Natural killer cell (primary cell): ENCODE measurements around the gene DISC1. TPM values are rescaled to one million over a fixed set of nuclear protein-coding genes. Genes with fewer than 3 reads are reported as not detected.

Experiments
- ATAC-seq, 3 donors: fragments of 150-1000 bp in 2 of 3; fragments of 200-7000 bp in 1 of 3; cut with Tn5 transposase; 1 replicate in 1 of 3; 2 replicates in 2 of 3; pipeline ENCODE4 v1.10.0; 2021; ENCODE audit warnings: mild to moderate bottlenecking in 2 of 3, moderate library complexity in 2 of 3
- DNase-seq, 2 donors: peaks; one replicate each; pipeline versions ENCODE4 v3.0.0 to v3.0.0-alpha.2; 2013 to 2021; ENCODE audit warnings: mixed read lengths in 1 of 2
- H3K27ac ChIP-seq: one replicate; pipeline ENCODE4 v1.5.1; 2013; ENCODE audit warnings: mild to moderate bottlenecking, low read length
- H3K27me3 ChIP-seq: one replicate; pipeline ENCODE4 v1.6.1; 2013; ENCODE audit warnings: low read length; ENCODE audit not compliant: control insufficient read depth, insufficient read depth
- H3K36me3 ChIP-seq: one replicate; pipeline ENCODE4 v1.6.1; 2013; ENCODE audit warnings: low read length; ENCODE audit not compliant: control insufficient read depth, insufficient read depth
- H3K4me1 ChIP-seq: one replicate; pipeline ENCODE4 v1.6.1; 2013; ENCODE audit warnings: low read length; ENCODE audit not compliant: control insufficient read depth, insufficient read depth
- H3K4me3 ChIP-seq: one replicate; pipeline ENCODE4 v1.5.1; 2013; ENCODE audit warnings: low read length
- H3K9me3 ChIP-seq: one replicate; pipeline ENCODE4 v1.6.1; 2013; ENCODE audit warnings: low read length; ENCODE audit not compliant: control insufficient read depth, insufficient read depth
- H3K27ac Mint-ChIP-seq, 2 donors: one replicate each; pipeline ENCODE4 v1.8.0; 2022; ENCODE audit warnings: mild to moderate bottlenecking in 2 of 2, mixed read lengths in 2 of 2, moderate library complexity in 1 of 2
- H3K27me3 Mint-ChIP-seq, 2 donors: one replicate each; pipeline ENCODE4 v1.8.0; 2022; ENCODE audit warnings: low read depth in 2 of 2, mixed read lengths in 2 of 2
- H3K36me3 Mint-ChIP-seq: one replicate; pipeline ENCODE4 v1.8.0; 2022; ENCODE audit warnings: mixed read lengths
- H3K4me1 Mint-ChIP-seq, 2 donors: one replicate each; pipeline ENCODE4 v1.8.0; 2022; ENCODE audit warnings: mixed read lengths in 2 of 2
- H3K4me3 Mint-ChIP-seq: one replicate; pipeline ENCODE4 v1.8.0; 2022; ENCODE audit warnings: mild to moderate bottlenecking, moderate library complexity, mixed read lengths
- H3K9me3 Mint-ChIP-seq, 2 donors: one replicate each; pipeline ENCODE4 v1.8.0; 2022; ENCODE audit warnings: mixed read lengths in 2 of 2
- WGBS: methylation state at CpG from one replicate; pipeline ENCODE4 v1.1.7; 2013; ENCODE audit warnings: missing lambda C conversion rate; ENCODE audit not compliant: insufficient coverage; 5-methylcytosine and 5-hydroxymethylcytosine counted together
- intact Hi-C: fragments of 100-400 bp; cut with micrococcal nuclease; formaldehyde crosslinking; loops from one replicate; pipeline ENCODE4 v1.14.2; 2022
- total RNA-seq, 4 donors: library from RNA; stranded (reverse); fragments of 120-200 nt in 1 of 4; gene quantifications; one replicate each; pipeline versions ENCODE4 v1.2.3 to v1.2.4, GENCODE V29; 2013 to 2022
- TF ChIP-seq, protein P1 (sequence below): fragments of 200-600 bp; IDR thresholded peaks from one replicate; pipeline ENCODE4 v1.8.0; 2022; ENCODE audit warnings: antibody characterized with exemption

Gene DISC1
- total RNA-seq, 3 donors from 2014 or later (not counting 1 experiment from before 2014, with no cell fraction given), result 5.9 to 10.7 (median 9.7) TPM

DNA sequence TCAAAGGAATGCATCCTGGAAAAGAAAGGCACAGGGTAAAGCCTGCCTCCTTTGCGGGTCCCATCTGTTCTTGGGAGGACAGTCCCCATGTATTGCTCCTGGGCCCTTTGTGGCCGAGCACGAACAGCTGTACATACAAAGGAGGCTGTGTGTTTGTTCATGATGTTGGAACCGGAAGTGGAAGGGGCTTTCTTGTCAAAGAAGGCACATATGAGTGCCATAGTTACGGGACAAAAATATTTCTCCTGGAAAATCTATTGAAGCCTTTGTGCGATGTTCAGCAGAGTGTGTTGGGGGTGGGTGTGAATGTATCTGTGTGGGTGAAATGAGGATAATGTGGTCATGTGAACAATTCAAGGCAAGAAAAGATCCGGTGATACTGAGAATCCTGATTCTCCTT is 297.6 kb downstream of the DISC1 start:
- H3K9me3 ChIP-seq, result no peaks in the 10 kb centered on the region
- H3K27ac ChIP-seq, result no peak overlapping the region
- DNase-seq, result no peak
- Mint-ChIP-seq H3K36me3 (no peaks in the 10 kb centered on the region), H3K27ac (no peak overlapping the region), H3K4me3 (no peak overlapping the region), H3K27me3 (no peaks in the 10 kb centered on the region), H3K4me1 (peaks cover 16% of the 10 kb centered on the region in 2 donors), H3K9me3 (no peaks in the 10 kb centered on the region)
- H3K4me1 ChIP-seq, result peaks cover 15% of the 10 kb centered on the region
- 93% methylated on average over 7 of the region's 7 CpGs for WGBS
- no peak overlapping the region for H3K4me3 ChIP-seq
- TF ChIP-seq, protein P1, sequence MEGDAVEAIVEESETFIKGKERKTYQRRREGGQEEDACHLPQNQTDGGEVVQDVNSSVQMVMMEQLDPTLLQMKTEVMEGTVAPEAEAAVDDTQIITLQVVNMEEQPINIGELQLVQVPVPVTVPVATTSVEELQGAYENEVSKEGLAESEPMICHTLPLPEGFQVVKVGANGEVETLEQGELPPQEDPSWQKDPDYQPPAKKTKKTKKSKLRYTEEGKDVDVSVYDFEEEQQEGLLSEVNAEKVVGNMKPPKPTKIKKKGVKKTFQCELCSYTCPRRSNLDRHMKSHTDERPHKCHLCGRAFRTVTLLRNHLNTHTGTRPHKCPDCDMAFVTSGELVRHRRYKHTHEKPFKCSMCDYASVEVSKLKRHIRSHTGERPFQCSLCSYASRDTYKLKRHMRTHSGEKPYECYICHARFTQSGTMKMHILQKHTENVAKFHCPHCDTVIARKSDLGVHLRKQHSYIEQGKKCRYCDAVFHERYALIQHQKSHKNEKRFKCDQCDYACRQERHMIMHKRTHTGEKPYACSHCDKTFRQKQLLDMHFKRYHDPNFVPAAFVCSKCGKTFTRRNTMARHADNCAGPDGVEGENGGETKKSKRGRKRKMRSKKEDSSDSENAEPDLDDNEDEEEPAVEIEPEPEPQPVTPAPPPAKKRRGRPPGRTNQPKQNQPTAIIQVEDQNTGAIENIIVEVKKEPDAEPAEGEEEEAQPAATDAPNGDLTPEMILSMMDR, result no peak
- intact Hi-C loops, result no loop called here
- H3K27me3 ChIP-seq, result no peaks in the 10 kb centered on the region
- H3K36me3 ChIP-seq, result no peaks in the 10 kb centered on the region
- ATAC-seq, result no peak

DNA sequence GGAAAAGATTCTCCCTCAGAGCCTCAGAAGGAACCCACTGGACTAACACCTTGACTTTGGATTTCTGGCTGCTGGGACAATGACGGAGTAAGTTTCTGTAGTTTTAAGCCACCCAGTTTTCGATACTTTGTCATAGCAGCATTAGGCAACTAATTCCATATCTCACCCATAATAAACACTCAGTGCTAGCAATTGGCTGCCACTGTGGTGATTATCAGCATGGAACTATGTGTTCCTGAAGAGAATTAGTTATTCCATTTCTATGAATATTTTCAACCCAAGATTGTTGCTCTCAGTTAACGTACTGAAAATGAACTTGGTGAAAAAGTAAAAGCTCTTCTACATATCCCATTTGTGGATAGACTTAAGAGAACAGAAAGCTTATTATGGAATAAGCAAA is 299.3 kb downstream of the DISC1 start:
- Mint-ChIP-seq H3K36me3 (no peaks in the 10 kb centered on the region), H3K4me1 (peaks cover 8 to 9% of the 10 kb centered on the region in 2 donors), H3K27ac (no peak overlapping the region), H3K9me3 (no peaks in the 10 kb centered on the region), H3K4me3 (no peak overlapping the region), H3K27me3 (no peaks in the 10 kb centered on the region)
- WGBS, result 91% methylated on average over 2 of the region's 3 CpGs
- ATAC-seq (no peak), DNase-seq (no peak)
- Histone ChIP-seq H3K27me3 (no peaks in the 10 kb centered on the region), H3K4me1 (no peaks in the 10 kb centered on the region), H3K36me3 (no peaks in the 10 kb centered on the region), H3K9me3 (no peaks in the 10 kb centered on the region), H3K4me3 (no peak overlapping the region), H3K27ac (no peak overlapping the region)
- intact Hi-C loops, result no loop called here
- TF ChIP-seq, protein P1, result no peak

DNA sequence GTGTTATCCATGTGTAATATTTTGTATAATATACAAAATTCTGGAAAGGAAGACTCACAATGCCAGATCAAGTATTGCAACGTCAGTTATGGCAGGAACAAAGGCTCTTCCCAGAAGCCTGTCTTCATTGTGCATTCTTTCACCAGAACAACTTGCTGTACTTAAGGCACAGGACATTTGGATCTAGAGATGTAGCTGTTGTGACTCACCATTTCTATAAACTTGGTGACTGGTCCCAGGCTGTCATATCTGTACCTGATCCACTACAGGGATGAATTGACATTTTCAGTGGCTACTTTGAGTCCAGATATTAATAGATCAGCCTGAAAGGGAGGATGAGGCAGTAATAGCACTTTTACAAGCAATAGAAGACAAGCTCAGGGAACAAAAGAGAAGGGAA is 299.8 kb downstream of the DISC1 start:
- H3K4me3 ChIP-seq, result no peak overlapping the region
- Mint-ChIP-seq H3K36me3 (no peaks in the 10 kb centered on the region), H3K9me3 (no peaks in the 10 kb centered on the region), H3K27me3 (no peaks in the 10 kb centered on the region), H3K27ac (no peak overlapping the region), H3K4me3 (no peak overlapping the region), H3K4me1 (peaks cover 8 to 9% of the 10 kb centered on the region in 2 donors)
- no peaks in the 10 kb centered on the region for H3K4me1 ChIP-seq
- no peak for DNase-seq
- no peaks in the 10 kb centered on the region for H3K36me3 ChIP-seq
- intact Hi-C loops, result no loop called here
- H3K27me3 ChIP-seq, result no peaks in the 10 kb centered on the region
- no peak for ATAC-seq
- no peak overlapping the region for H3K27ac ChIP-seq
- H3K9me3 ChIP-seq, result no peaks in the 10 kb centered on the region
- TF ChIP-seq, protein P1, result no peak
- 92% methylated on average over 1 of the region's 1 CpG for WGBS

DNA sequence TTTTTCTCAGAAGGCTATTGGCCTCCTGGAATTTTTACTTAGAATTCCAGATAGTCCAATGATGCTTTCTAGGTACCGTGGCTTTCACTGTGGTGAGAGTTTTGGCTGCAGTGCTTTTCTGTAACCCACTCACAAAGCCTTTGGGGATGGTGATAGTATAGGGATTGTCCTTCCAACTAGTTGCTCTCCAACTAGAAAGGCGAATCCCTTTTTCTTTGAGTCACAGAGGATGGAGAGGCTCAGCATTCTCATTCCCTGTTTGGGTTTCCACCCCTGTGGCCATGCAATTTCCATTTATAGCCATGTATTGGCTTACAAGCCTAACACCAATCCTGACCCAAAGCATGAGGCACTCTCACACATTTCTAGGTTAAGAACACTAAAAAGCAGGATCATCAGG is 300.3 kb downstream of the DISC1 start:
- H3K4me3 ChIP-seq, result no peak overlapping the region
- no peaks in the 10 kb centered on the region for H3K9me3 Mint-ChIP-seq
- no peak overlapping the region for H3K27ac ChIP-seq
- no peak for DNase-seq
- H3K4me1 ChIP-seq, result peaks cover 4% of the 10 kb centered on the region
- H3K36me3 Mint-ChIP-seq, result no peaks in the 10 kb centered on the region
- peaks cover 4% of the 10 kb centered on the region for H3K9me3 ChIP-seq
- WGBS, result 92% methylated on average over 2 of the region's 2 CpGs
- ATAC-seq, result no peak
- peaks cover 8 to 9% of the 10 kb centered on the region in 2 donors for H3K4me1 Mint-ChIP-seq
- intact Hi-C loops, result no loop called here
- no peak overlapping the region for H3K4me3 Mint-ChIP-seq
- no peaks in the 10 kb centered on the region for H3K27me3 Mint-ChIP-seq
- no peaks in the 10 kb centered on the region for H3K27me3 ChIP-seq
- no peak overlapping the region for H3K27ac Mint-ChIP-seq
- TF ChIP-seq, protein P1, result no peak
- no peaks in the 10 kb centered on the region for H3K36me3 ChIP-seq
